SK-N-MC (cell line): Measurements from ENCODE around the gene SPACA7.

Experiments used
- EZH2 ChIP-seq: fragments of 200-600 bp; sonication (generic); IDR thresholded peaks from one replicate; pipeline ENCODE4 v1.6.1; 2017; ENCODE audit warnings: antibody characterized with exemption
- FOXP2 ChIP-seq: optimal IDR thresholded peaks from 2 replicates; pipeline ENCODE3; 2011; ENCODE audit warnings: mild to moderate bottlenecking, moderate library complexity; ENCODE audit not compliant: insufficient read depth; ENCODE audit errors: extremely low read length, control extremely low read depth
- POLR2AphosphoS5 ChIP-seq: IDR thresholded peaks from 2 replicates; pipeline ENCODE4 v1.6.1; 2012; ENCODE audit warnings: mild to moderate bottlenecking, low read depth, low read length, borderline replicate concordance

DNA sequence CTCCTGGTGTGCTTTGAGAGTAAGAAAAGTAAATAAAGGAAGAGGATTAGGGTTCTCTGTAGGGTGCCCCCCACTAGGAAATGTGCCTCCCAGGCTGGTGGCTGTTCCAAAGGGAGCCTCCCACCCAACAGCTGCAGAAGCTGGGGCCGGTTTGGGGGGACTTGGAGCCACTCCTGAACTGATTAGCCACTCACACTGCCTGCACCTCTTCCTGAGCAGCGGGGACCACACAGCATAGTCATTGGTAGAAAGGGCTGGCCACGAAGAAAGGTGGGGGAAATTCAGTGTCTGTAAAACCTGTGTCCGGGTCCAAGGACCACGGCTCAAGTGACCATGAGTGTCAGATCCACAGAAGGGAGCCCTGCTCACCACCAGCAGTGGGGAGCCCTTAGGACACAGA is 55.6 kb downstream of the SPACA7 start:
- TF ChIP-seq POLR2AphosphoS5 (no peak), EZH2 (no peak), FOXP2 (no peak)
